CD4-positive, alpha-beta T cell (primary cell): ENCODE measurements around the gene LCOR. TPM values are rescaled to one million over a fixed set of nuclear protein-coding genes. Genes with fewer than 3 reads are reported as not detected.

Experiments
- ATAC-seq: fragments of 200-7000 bp; cut with Tn5 transposase; one replicate; pipeline ENCODE4 v1.10.0; 2022; ENCODE audit warnings: mild to moderate bottlenecking; ENCODE audit not compliant: poor library complexity
- CTCF ChIA-PET: fragments of 350-600 bp; sonication (Branson Sonifier 250); formaldehyde crosslinking; loops from one replicate; lab custom pipeline; 2021; ENCODE audit warnings: antibody characterized with exemption, inconsistent platforms; lab: Charles Lee
- POLR2A ChIA-PET: fragments of 350-600 bp; sonication (Branson Sonifier 250); formaldehyde crosslinking; loops from one replicate; lab custom pipeline; 2021; ENCODE audit warnings: antibody characterized with exemption, inconsistent platforms; lab: Charles Lee
- DNase-seq, 14 experiments: peaks; one replicate each; pipeline ENCODE4 v3.0.0-alpha.2; 2013 to 2020; ENCODE audit warnings: mixed read lengths in 2 of 14
- H3K27ac ChIP-seq, 2 donors: one replicate each; pipeline versions ENCODE4 v1.5.1 to v1.7.0; 2013; ENCODE audit warnings: low read length in 2 of 2, low read depth in 1 of 2, mild to moderate bottlenecking in 1 of 2
- H3K27me3 ChIP-seq, 2 experiments: 1 replicate in 1 of 2; 2 replicates in 1 of 2; pipeline versions ENCODE4 v1.6.1 to v1.7.0; 2013; ENCODE audit warnings: low read length in 2 of 2, control low read depth in 1 of 2, mild to moderate bottlenecking in 1 of 2, moderate library complexity in 1 of 2; ENCODE audit not compliant: insufficient read depth in 2 of 2, control insufficient read depth in 1 of 2
- H3K36me3 ChIP-seq: one replicate; pipeline ENCODE4 v1.6.1; 2013; ENCODE audit warnings: low read length, control low read depth; ENCODE audit not compliant: insufficient read depth
- H3K4me1 ChIP-seq: one replicate; pipeline ENCODE4 v1.6.1; 2013; ENCODE audit warnings: low read length, control low read depth; ENCODE audit not compliant: insufficient read depth
- H3K4me3 ChIP-seq: one replicate; pipeline ENCODE4 v1.5.1; 2013; ENCODE audit warnings: mild to moderate bottlenecking, low read length, moderate library complexity
- H3K9me3 ChIP-seq, 2 experiments: 1 replicate in 1 of 2; 2 replicates in 1 of 2; pipeline versions ENCODE4 v1.6.1 to v1.7.0; 2013; ENCODE audit warnings: low read length in 2 of 2, mild to moderate bottlenecking in 2 of 2, control low read depth in 1 of 2, moderate library complexity in 1 of 2; ENCODE audit not compliant: control insufficient read depth in 1 of 2, insufficient read depth in 1 of 2
- H3K27ac Mint-ChIP-seq: one replicate; pipeline ENCODE4 v1.8.0; 2020; ENCODE audit warnings: mixed read lengths
- H3K27me3 Mint-ChIP-seq: one replicate; pipeline ENCODE4 v1.8.0; 2021; ENCODE audit warnings: mixed read lengths
- H3K36me3 Mint-ChIP-seq: one replicate; pipeline ENCODE4 v1.8.0; 2021; ENCODE audit warnings: low read depth, mixed read lengths
- H3K4me1 Mint-ChIP-seq: one replicate; pipeline ENCODE4 v1.8.0; 2021; ENCODE audit warnings: low read depth, mixed read lengths
- H3K4me3 Mint-ChIP-seq: one replicate; pipeline ENCODE4 v1.8.0; 2020; ENCODE audit warnings: mild to moderate bottlenecking, mixed read lengths
- H3K9me3 Mint-ChIP-seq: one replicate; pipeline ENCODE4 v1.8.0; 2020; ENCODE audit warnings: mixed read lengths
- CTCF ChIP-seq: fragments of 200-600 bp; IDR thresholded peaks from one replicate; pipeline ENCODE4 v1.8.0; 2022; ENCODE audit warnings: antibody characterized with exemption, mild to moderate bottlenecking
- intact Hi-C, 2 experiments: fragments of 100-400 bp; cut with DNase I in 1 of 2; cut with micrococcal nuclease in 1 of 2; formaldehyde crosslinking; loops; one replicate each; pipeline versions ENCODE4 v1.15.1 to v1.9.0; 2023 to 2025; cut with DNase I, micrococcal nuclease
- total RNA-seq, 174 experiments: library from RNA in 2 of 174; stranded (reverse) in 2 of 174; gene quantifications; one replicate each; pipeline ENCODE4 v1.2.3 and lab custom pipeline; 2021 to 2026

LCOR gene
- total RNA-seq, 2 experiments from 2014 or later: 46.0 to 56.0 TPM

DNA sequence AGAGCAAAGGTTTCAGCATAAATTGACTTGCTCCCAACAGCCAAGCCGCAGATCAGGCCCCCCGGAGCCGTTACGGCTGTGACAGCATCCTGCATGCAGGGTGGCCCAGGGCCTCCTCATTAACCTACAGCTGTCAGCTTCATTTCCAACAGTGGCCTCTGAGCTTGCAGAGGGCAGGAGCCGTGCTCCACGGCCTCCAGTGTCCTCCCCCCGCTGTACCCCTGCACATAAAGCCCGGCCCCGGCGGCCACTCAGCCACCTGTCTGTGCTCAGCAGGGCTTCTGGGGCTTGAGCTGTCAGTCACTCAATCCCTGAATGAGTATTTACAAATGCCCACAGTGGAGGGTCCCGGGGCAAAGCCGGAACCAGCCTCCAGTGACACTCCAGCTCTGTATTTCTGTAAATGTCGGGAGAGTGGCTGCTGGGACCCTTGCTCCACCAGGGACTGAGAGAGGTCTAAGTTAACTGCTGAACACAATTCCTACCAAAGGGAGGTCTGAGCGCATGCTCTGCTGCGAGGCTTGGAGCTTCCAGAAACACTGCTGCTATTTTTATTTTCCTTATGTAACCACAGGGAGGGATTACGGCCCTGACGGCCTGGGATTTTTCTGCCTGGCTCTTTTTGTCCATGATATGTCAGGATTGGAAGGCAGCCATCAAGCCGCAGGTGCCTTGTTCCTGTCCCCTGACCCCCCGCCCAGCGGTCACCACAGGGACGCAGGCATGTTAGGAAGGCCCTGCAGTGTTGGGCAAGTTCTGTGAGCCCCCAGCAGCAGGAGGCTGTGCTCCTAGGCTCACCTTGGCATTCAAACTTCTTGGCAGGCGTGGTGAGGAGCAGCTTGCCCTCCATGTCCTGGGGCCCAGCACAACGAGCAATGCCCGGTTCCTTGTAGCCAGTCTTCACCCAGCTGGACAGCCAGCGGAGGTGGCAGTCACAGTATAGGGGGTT, 188.6 kb downstream of the LCOR start:
- Histone ChIP-seq H3K4me3 (no peak overlapping the region), H3K27ac (no peak overlapping the region), H3K36me3 (no peaks in the 10 kb centered on the region), H3K27me3 (no peaks in the 10 kb centered on the region), H3K9me3 (peaks cover 0 to 4% of the 10 kb centered on the region in 2 experiments), H3K4me1 (peaks cover 6% of the 10 kb centered on the region)
- ATAC-seq: no peak
- ChIA-PET CTCF (no interaction called here), POLR2A (no interaction called here)
- Mint-ChIP-seq H3K27me3 (no peaks in the 10 kb centered on the region), H3K4me1 (peaks cover 6% of the 10 kb centered on the region), H3K27ac (no peak overlapping the region), H3K36me3 (no peaks in the 10 kb centered on the region), H3K9me3 (no peaks in the 10 kb centered on the region), H3K4me3 (no peak overlapping the region)
- no peak for TF ChIP-seq CTCF
- no peak for DNase-seq
- intact Hi-C loops: loop anchor here in 1 of 2 experiments (10.0 kb wide), 1 partner anchor 376 kb away; no protein-coding TSS in a partner anchor

DNA sequence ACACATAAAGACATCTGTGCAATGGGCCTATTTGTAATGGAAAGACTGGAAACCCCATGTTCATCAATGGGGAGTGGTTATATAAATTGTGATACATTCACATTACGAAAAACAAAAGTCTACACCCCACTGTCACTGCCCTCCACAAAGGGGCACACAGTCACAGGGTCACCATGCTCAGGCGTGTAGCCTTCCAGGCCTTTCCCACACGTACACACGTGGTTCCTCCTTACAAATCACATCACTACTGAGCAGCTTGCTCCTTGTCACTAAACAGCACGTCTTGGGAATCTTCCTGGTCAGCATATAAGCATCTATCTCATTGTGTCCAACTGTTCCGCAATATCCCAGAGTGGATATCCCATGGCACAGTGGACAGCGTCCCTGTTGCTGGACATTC, 190.5 kb downstream of the LCOR start:
- ChIA-PET POLR2A (no interaction called here), CTCF (interaction anchor here (1.9 kb wide), 1 partner anchor 15 kb away, joined by 7 read pairs; no protein-coding TSS in a partner anchor)
- H3K4me3 ChIP-seq: no peak overlapping the region
- no peaks in the 10 kb centered on the region for H3K36me3 ChIP-seq
- no peak for DNase-seq
- no peaks in the 10 kb centered on the region for H3K27me3 ChIP-seq
- no peaks in the 10 kb centered on the region for H3K27me3 Mint-ChIP-seq
- no peaks in the 10 kb centered on the region for H3K36me3 Mint-ChIP-seq
- H3K4me1 ChIP-seq: no peaks in the 10 kb centered on the region
- H3K9me3 ChIP-seq: peaks cover 0 to 4% of the 10 kb centered on the region in 2 experiments
- no peak for TF ChIP-seq CTCF
- no peaks in the 10 kb centered on the region for H3K4me1 Mint-ChIP-seq
- no peaks in the 10 kb centered on the region for H3K9me3 Mint-ChIP-seq
- H3K27ac ChIP-seq: no peak overlapping the region
- intact Hi-C loops: loop anchor here in 1 of 2 experiments (10.0 kb wide), 1 partner anchor 378 kb away; no protein-coding TSS in a partner anchor
- no peak for ATAC-seq
- H3K27ac Mint-ChIP-seq: no peak overlapping the region
- H3K4me3 Mint-ChIP-seq: no peak overlapping the region

- H3K36me3 Mint-ChIP-seq: no peaks in the 10 kb centered on the region
- DNase-seq: no peak
- ChIA-PET CTCF (interaction anchor here (1.9 kb wide), 1 partner anchor 14 kb away, joined by 7 read pairs; no protein-coding TSS in a partner anchor), POLR2A (no interaction called here)
- no peaks in the 10 kb centered on the region for H3K36me3 ChIP-seq
- no peak overlapping the region for H3K4me3 Mint-ChIP-seq
- no peak overlapping the region for H3K4me3 ChIP-seq
- no peak overlapping the region for H3K27ac ChIP-seq
- no peaks in the 10 kb centered on the region for H3K27me3 Mint-ChIP-seq
- TF ChIP-seq CTCF: no peak
- H3K4me1 ChIP-seq: no peaks in the 10 kb centered on the region
- intact Hi-C loops: loop anchor here in 1 of 2 experiments (2.0 to 10.0 kb wide), 3 partner anchors 259 to 627 kb away; no protein-coding TSS in a partner anchor
- ATAC-seq: no peak
- H3K9me3 ChIP-seq: peaks cover 0 to 4% of the 10 kb centered on the region in 2 experiments
- H3K9me3 Mint-ChIP-seq: no peaks in the 10 kb centered on the region
- H3K4me1 Mint-ChIP-seq: no peaks in the 10 kb centered on the region
- H3K27me3 ChIP-seq: no peaks in the 10 kb centered on the region
- H3K27ac Mint-ChIP-seq: no peak overlapping the region
These were observed 191.5 kb downstream of the LCOR start for GRCh38 chr10:97023401-97024167.
